ENCODE data around the gene SH3PXD2B. TPM values are rescaled to one million over a fixed set of nuclear protein-coding genes. Genes with fewer than 3 reads are reported as not detected.
A peak's percentile ranks its signal among the peaks of the same experiment; 100 is the strongest.

SH3PXD2B gene
- total RNA-seq, 6 experiments from 2014 or later, result 2.5 to 6.8 (median 5.2) TPM

DNA sequence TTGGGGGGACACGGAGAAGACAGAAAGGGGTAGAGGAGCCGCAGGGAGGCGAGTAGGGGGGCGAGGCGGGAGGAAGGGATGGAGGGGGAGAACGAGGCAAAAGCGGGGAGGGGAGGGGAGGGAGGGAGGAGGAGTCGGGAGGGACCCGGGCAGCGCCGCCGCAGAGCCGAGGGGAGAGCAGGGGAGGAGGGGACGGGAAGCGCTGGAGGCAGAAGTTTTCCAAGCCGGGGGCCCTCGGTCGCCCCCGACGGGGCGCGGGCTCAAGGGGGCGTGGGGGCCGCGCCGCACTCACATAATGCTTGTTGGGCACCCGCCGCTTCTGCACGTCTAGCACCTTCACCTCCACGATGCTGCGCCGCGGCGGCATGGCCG lies 353 bp downstream of the SH3PXD2B start:
- intact Hi-C loops (cut with DNase I), result no loop called here
- 3% methylated on average over 8 of the region's 35 CpGs for WGBS (ENCODE audit: insufficient coverage, low coverage, low lambda C conversion rate, missing lambda C conversion rate)
- Histone ChIP-seq H3K27ac (peak overlapping the region in 1 of 3 donors; percentile 62), H3K9me3 (no peaks in the 10 kb centered on the region), H3K4me1 (no peaks in the 10 kb centered on the region), H3K27me3 (no peaks in the 10 kb centered on the region), H3K4me3 (peak overlapping the region; percentile 76 to 81 (median 80)), H3K36me3 (no peaks in the 10 kb centered on the region)
- peak in 1 of 3 donors; percentile 62 for DNase-seq
- TF ChIP-seq, protein P1, sequence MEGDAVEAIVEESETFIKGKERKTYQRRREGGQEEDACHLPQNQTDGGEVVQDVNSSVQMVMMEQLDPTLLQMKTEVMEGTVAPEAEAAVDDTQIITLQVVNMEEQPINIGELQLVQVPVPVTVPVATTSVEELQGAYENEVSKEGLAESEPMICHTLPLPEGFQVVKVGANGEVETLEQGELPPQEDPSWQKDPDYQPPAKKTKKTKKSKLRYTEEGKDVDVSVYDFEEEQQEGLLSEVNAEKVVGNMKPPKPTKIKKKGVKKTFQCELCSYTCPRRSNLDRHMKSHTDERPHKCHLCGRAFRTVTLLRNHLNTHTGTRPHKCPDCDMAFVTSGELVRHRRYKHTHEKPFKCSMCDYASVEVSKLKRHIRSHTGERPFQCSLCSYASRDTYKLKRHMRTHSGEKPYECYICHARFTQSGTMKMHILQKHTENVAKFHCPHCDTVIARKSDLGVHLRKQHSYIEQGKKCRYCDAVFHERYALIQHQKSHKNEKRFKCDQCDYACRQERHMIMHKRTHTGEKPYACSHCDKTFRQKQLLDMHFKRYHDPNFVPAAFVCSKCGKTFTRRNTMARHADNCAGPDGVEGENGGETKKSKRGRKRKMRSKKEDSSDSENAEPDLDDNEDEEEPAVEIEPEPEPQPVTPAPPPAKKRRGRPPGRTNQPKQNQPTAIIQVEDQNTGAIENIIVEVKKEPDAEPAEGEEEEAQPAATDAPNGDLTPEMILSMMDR (IDR thresholded peaks at IDR 0.05), result no peak
- TF ChIP-seq POLR2A (IDR thresholded peaks at IDR 0.05), result no peak
- peak; percentile 27 to 39 (median 32) for ATAC-seq

DNA sequence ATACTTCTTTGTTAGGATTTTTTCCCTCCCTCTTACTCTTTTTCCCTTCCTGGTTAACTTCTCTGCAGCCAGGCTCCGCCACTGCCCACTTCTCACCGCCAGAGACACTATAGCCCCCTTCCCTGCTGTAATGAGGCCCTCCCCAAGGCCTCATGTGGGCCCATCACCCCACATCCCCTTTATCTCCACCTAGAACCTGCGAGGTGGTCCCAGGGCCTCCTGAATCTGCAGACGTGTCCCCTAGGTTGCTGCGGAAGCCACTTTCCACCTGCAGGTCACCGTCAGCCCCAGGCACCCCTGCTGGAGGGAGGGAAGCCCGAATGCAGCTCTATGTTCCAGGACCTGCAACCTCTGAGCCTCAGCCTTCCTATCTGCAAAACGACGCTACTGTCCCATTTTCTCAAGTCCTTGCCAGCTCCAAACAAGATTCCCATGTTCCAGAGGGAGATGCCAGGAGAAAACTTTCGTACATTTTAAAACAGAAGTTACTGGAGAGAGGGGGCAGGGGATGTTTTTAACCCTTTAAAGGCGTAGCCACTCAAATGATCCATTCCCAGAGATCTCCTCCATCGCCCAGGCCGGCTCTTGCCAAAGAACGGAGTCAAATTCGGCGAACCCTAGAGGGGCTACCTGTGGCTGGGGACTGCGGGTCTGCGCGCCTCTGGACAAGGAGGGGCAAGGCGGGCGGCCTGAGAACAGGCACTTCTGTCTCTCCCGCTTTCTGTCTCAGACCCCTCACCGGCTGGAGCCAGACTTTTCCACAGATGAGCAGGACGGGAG lies 929 bp downstream of the SH3PXD2B start:
- peak in 1 of 4 donors; percentile 3 for ATAC-seq
- TF ChIP-seq POLR2A (IDR thresholded peaks at IDR 0.05), result no peak
- TF ChIP-seq, protein P1 (IDR thresholded peaks at IDR 0.05), result peak in 2 of 4 donors; percentile 8 to 18
- H3K27ac ChIP-seq, result no peak overlapping the region
- intact Hi-C loops (cut with DNase I), result no loop called here
- H3K36me3 ChIP-seq, result no peaks in the 10 kb centered on the region
- peak overlapping the region; percentile 76 to 81 (median 80) for H3K4me3 ChIP-seq
- H3K4me1 ChIP-seq, result no peaks in the 10 kb centered on the region
- H3K9me3 ChIP-seq, result no peaks in the 10 kb centered on the region
- no peak for DNase-seq
- 25% methylated on average over 22 of the region's 24 CpGs for WGBS (ENCODE audit: insufficient coverage, low coverage, low lambda C conversion rate, missing lambda C conversion rate)
- no peaks in the 10 kb centered on the region for H3K27me3 ChIP-seq

DNA sequence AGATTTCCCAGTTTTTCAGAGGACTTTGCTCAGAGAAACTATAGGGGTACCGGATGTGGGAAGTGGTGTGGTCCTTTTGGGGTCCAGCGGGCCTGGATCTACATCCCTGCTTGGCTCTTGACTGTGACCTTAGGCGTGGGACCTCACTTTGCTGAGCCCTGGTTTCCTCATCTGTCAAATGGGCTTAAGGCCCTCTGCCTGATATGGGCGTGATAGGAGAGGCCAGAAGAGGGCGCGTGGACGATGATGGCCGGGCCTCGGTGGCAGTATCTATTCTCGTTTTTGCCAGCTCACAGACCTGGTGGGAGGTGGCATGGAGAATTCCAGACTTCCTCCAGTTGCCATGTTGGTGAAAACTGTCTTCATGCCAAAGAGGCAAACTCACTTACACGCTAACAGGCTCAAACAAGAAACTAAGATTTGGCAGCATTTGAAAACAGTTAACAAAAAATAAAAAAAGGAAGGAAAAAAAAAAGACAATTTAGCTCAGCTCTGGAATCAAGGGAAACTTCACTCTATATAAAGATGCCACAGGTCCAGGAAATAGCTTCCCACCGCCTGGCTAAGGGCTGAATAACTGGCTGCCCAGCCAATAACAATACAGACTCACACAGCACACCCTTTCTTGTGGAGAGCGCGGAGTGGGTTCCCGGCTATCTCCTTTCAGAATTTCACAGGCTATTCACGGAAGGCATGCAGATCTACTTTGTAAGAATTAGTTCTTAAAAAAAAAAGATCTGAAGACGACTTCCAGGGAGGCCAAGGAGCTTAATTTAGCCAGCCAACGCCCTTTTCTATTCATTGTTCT lies 1.7 kb downstream of the SH3PXD2B start:
- Histone ChIP-seq H3K4me1 (no peaks in the 10 kb centered on the region), H3K27me3 (no peaks in the 10 kb centered on the region), H3K9me3 (no peaks in the 10 kb centered on the region), H3K4me3 (peak overlapping the region in 2 of 3 donors; percentile 76 to 81), H3K27ac (no peak overlapping the region), H3K36me3 (no peaks in the 10 kb centered on the region)
- TF ChIP-seq POLR2A (IDR thresholded peaks at IDR 0.05), result no peak
- TF ChIP-seq, protein P1 (IDR thresholded peaks at IDR 0.05), result no peak
- ATAC-seq, result no peak
- no peak for DNase-seq
- intact Hi-C loops (cut with DNase I), result no loop called here
- WGBS (ENCODE audit: insufficient coverage, low coverage, low lambda C conversion rate, missing lambda C conversion rate), result 75% methylated on average over 12 of the region's 18 CpGs

DNA sequence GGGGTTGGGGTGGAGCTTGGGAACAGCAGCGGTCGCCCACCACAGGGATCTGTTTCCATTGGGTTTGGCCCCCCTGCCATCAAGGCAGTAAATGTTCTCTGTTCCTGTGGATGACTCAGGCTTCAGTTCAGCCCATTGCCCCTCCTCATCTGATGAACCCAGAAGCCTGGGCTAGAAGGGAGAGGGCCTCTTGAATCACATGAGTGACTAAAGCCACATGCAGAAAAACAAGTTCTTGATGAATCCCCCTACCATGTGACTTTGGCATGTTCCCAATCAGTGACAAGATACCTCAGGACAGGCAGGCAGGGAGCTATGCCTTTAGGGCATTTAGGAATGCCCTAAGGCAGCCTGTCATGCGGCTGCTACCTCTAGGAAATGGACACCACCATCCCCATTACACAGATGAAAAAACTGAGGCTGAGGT lies 2.5 kb downstream of the SH3PXD2B start:
- H3K4me1 ChIP-seq, result no peaks in the 10 kb centered on the region
- peak in 1 of 4 donors; percentile 6 for ATAC-seq
- no peaks in the 10 kb centered on the region for H3K27me3 ChIP-seq
- DNase-seq, result no peak
- H3K4me3 ChIP-seq, result no peak overlapping the region
- TF ChIP-seq POLR2A (IDR thresholded peaks at IDR 0.05), result no peak
- TF ChIP-seq, protein P1 (IDR thresholded peaks at IDR 0.05), result no peak
- intact Hi-C loops (cut with DNase I), result no loop called here
- no peak overlapping the region for H3K27ac ChIP-seq
- no peaks in the 10 kb centered on the region for H3K9me3 ChIP-seq
- 80% methylated on average over 2 of the region's 3 CpGs for WGBS (ENCODE audit: insufficient coverage, low coverage, low lambda C conversion rate, missing lambda C conversion rate)
- no peaks in the 10 kb centered on the region for H3K36me3 ChIP-seq

Measured in right lobe of liver (tissue), 6 donors.